Gastrocnemius medialis (tissue), 4 donors: Measurements from ENCODE around the gene NEUROD1.

Source experiments
- CTCF ChIP-seq, 5 experiments: fragments of 450-650 bp in 3 of 5; fragments of 200-600 bp in 2 of 5; sonication (generic) in 2 of 5; IDR thresholded peaks in 4 of 5; conservative IDR thresholded peaks in 1 of 5; 1 replicate in 4 of 5; 2 replicates in 1 of 5; pipeline ENCODE4 v1.5.1; 2016 to 2019; ENCODE audit warnings: antibody characterized with exemption in 5 of 5, mild to moderate bottlenecking in 3 of 5, moderate library complexity in 3 of 5
- POLR2A ChIP-seq, 2 donors: fragments of 450-650 bp; IDR thresholded peaks; one replicate each; pipeline ENCODE4 v1.6.1; 2017; ENCODE audit warnings: antibody characterized with exemption in 2 of 2, mild to moderate bottlenecking in 2 of 2, moderate library complexity in 2 of 2

- TF ChIP-seq POLR2A (IDR thresholded peaks at IDR 0.05) (no peak), CTCF (IDR thresholded peaks at IDR 0.05 in 4 of 5, conservative IDR thresholded peaks at IDR 0.05 in 1 of 5) (no peak)
Observed at GRCh38 chr2:181686576-181687185, 6.4 kb upstream of the NEUROD1 start.
